ENCODE data around the gene ZIC1.

The ZIC1 gene

DNA sequence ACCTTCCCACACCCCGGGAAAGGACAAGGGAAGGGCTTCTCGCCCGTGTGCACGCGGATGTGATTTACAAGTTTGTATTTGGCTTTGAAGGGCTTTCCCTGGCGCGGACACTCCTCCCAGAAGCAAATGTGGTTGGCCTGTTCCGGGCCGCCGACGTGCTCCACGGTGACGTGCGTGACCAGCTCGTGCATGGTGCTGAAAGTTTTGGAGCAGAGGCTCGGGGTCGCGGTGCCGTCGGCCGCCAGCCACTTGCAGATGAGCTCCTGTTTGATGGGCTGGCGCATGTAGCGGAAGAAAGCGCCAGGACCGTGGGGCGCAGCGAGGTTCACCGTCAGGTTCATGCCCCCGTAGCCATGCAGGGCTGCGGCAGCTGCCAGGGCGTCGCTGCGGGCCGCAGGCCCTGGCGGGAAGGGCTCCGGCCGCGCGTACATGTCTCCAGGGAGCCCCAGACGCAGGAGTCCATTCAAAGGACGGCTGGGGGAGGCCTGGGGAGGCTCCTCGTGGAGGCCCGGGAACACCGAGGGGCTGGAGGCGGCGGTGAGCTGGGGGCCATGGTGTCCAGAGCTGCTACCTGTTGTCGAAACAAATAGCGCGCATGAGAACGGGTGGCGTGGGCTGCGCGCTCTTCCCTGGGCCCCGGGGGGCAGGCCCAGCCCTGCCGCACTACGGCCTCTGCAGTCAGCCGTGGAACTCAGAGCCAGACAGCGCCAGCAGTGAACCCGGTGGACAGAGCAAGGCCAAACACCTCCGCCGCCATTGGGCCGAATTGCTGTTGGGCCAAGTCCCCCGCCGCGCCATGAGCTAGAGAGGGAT, 13.1 kb upstream of the ZIC1 start:
- no peak for DNase-seq (ENCODE audit: low read depth)

- DNase-seq (ENCODE audit: low read depth): no peak
Measured at GRCh38 chr3:147396712-147397046, 12.5 kb upstream of the ZIC1 start.

DNA sequence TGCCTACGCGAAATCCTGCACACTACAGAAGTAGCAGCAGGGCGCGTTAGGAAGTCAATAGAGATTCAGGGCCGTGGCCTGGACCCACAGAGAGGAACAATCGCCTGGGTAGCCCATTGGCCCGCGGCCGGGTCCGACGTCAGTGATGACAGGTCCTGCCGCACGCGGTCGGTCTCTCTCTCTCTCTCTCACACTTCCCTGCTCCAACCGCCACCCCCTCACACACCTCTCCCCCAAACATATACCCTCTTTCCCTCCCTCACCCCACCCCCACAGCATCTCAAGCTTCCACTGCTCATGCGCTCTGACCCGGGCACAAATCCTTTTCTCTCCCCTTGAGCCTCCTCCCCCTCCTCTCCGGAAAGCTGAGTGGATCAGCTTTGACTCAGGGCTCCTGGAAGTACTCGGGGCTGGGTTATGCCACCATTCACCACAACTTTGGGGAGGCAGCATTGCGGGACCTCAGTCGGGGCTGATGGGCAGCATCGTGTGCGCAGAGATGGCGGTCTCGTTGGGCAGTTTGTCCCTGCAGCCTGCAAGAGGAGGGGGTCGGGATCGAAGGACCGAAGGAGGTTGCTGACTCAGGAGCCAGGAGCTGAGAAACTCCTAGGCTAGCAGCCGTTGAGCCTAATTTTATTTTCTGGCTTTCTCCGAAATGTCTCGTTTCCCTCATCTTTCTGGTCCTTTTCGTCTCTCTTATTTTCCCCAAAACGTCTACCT, 11.8 kb upstream of the ZIC1 start:
- DNase-seq (ENCODE audit: low read depth): no peak

GRCh38 chr3:147397875-147398812, 11.0 kb upstream of the ZIC1 start:
- no peak for DNase-seq (ENCODE audit: low read depth)

- no peak for DNase-seq (ENCODE audit: low read depth)
Measured at GRCh38 chr3:147398813-147399534, 10.2 kb upstream of the ZIC1 start.

DNA sequence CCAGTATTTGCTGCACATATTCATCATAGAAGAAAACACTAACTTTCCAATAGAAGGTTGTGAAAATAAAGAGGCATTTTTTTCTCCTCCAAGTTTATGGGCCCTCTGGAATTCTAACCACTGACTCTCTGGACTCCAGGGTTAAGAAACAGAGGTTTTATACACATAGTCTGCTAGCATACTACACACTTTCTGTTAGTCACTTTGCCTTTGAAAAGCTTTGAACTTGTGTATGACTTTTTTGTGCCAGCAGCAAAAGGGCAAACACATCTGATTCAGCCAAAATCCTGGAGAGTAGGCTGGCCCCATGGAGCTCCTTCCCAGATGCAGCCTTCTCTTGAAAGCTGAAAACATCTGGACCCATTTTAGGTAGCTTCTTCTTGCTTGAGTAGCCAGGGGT, 9.1 kb upstream of the ZIC1 start:
- no peak for DNase-seq (ENCODE audit: low read depth)

- no peak for DNase-seq (ENCODE audit: low read depth)
Measured at GRCh38 chr3:147400999-147401398, 8.2 kb upstream of the ZIC1 start.

DNA sequence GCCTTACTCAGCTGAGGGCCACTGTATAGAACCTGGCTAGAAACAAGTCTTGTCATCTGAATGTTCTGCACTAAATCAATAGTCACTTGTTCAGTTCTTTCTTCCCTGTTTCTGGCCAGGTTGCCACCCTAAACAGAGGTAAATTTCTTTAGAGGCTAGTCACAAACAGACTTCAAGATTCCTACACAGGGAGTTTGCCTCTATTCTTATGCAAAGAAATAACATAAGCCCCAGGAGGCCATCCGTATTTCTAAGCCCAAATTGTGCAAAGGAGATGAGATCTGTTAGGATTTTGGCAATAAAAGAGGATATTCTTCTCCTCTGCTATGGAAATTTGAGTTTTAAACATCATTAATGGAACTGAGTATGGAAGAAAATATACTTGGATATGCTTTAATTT, 7.7 kb upstream of the ZIC1 start:
- no peak for DNase-seq (ENCODE audit: low read depth)

DNA sequence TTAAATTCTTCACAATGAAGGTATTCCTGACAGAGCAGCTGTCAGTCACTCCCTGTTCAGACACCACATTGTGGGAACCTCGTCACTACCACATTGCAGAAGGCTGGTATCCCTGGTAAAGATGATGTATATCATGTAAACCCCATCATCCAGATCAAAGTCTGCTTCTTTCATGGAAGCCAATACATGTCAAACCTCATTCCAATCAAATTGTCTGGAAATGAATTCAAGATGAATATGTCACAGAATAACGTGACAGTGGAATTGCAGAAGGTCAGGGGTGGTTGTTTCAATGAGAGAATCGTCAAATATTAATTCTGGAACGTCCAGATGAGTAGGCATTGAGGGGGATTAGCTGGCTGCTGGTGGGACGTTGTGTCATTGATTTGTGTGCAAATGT, 7.0 kb upstream of the ZIC1 start:
- DNase-seq (ENCODE audit: low read depth): no peak

GRCh38 chr3:147403511-147403910, 5.7 kb upstream of the ZIC1 start:
- DNase-seq (ENCODE audit: low read depth): no peak

GRCh38 chr3:147404000-147404799, 5.0 kb upstream of the ZIC1 start:
- DNase-seq (ENCODE audit: low read depth): no peak

- DNase-seq (ENCODE audit: low read depth): no peak
Measured at GRCh38 chr3:147404800-147405230, 4.3 kb upstream of the ZIC1 start.

DNA sequence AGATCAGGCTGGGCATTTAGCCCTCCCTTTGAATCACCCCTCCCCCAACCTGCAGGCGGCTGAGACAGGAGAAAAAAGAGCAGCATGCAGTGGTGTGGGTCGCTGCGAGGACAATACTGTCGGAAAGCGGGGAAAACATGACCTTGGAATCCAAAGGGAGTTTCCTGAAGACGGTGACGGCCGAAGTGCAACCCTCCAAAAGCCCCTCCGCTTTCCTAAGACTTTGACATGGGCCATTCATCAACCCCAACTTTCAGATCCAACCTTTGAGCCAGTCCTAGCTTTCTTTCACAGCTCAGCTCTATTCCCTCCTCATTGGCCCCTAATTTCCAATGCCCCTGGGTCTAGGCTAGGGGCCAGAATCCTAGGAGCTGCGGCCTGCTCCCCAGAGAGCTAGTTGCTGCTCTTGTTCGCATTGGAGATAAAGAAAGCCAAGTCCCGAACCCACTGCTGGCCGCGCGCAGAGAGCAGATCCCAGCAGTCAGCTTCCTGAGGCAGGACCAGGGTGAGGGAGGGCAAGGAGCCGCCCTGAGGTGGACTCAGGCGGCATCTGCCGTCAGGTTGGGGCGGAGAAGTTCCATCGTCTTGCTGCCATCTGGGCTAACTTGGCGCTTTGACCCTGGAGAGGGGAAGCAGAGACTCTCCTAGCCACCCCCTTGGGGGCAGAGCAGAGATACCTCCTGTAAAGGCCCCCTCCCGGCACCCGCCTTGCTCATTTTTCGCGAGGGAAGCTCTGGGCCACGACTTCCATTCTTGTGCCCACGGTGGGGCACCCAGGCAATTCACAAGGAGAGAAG, 3.7 kb upstream of the ZIC1 start:
- DNase-seq (ENCODE audit: low read depth): no peak

GRCh38 chr3:147406028-147406931, 2.9 kb upstream of the ZIC1 start, which contains the start of gene ZIC4:
Gene ZIC4 (minus strand): TSS chr3:147406543. CDS start chr3:147402797, 3,746 bp downstream.
- DNase-seq (ENCODE audit: low read depth): no peak

DNA sequence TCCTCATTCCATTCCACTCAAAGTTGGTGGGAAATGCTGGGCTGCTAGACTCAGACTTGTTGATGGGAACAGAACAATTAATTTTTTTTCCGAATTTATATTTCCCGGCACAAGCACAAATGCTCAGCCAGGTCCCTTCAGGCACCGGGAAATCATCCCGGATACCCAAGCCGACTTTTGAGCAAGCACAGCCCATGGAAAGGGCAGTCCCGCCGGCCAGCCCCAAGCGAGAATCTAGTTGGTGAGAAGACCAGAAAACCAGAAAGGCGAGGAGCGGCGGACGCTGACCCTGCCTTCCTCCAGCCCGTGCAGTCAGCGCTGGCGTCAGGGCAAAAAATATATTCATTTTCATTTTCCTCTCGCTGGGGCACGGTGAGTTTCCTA, 2.1 kb upstream of the ZIC1 start:
- DNase-seq (ENCODE audit: low read depth): no peak

GRCh38 chr3:147407498-147408187, 1.5 kb upstream of the ZIC1 start:
- no peak for DNase-seq (ENCODE audit: low read depth)

DNA sequence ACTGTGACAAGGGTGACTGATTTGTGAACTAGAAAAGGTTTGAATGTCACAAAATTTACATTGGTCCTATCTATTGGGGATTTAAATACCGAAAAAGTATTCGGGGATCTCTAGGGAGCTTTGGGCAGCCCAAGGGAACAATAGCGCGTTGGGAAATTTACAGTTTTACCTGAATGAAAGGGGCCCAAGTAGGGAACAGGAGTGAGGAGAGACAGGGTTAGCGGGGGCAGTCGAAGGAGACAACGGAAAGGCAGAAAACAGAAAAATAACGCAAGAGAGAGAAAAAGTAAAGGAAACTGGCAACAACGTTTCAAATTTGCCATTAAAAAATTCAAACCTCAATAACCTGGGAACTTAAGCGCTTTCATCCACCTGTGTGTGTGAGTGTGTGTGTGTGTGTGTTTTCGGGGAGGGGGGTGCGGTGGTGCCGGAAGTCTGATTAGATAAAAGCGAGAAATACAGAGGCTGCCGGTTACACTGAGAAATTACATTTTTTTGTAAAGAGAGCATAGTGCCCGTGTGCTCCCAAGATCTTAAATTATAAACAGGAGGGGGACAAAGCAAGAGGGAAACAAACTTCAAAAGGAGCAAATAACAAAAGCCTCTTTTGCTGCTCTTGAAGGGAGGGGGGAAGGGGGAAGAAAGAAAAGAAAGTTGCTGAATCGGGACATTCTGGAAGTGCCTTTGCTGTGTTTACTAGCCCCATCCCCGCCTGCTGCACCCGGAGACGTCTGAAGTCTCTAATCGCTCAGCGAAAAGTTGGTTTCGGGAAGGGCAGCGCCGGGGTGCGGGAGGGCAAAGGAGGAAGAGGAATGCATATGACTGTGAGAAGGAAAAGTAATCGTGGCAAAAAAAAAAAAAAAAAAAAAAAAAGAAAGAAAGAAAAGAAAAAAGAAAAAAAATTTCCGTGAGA, 721 bp upstream of the ZIC1 start:
- no peak for DNase-seq (ENCODE audit: low read depth)

Measured in GM04503 (cell line).